ENCODE measurements around the gene RAB35.

Gene RAB35

DNA sequence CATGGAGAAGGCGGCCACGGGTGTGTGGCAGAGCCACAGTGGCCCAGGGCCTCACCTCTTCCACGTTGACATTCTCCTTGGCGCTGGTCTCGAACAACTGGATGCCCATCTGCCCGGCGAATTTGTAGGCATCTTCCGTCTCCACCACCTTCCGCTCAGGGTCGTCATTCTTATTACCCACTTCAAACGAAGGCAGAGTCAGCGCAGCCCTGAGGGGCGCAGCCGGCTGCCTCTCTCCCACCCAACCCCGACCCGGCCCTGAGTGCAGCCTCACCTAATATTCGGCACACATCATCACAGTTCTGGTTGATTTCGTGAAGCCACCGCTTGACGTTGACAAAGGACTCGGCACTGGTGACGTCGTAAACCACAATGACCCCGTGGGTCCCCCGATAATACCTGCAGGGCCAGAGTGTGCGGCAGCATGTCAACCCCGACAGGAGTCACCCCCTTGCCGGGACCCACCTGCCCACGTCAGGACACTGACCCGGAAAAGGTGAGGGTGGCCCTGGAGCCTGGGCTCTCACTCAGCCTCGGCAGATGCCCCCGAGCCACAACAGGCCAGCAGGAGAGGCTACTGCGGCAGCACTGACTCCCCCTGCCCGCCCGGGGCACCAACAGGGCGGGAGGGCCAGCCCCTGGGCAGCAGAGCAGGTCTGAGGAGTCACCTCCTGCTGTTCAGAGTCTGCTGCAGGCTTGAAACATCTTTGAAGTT, 17.6 kb downstream of the RAB35 start:
- TF ChIP-seq FOXP2 (optimal IDR thresholded peaks at IDR 0.05; ENCODE audit: borderline replicate concordance, extremely low read depth, extremely low read length, insufficient read depth) (no peak), SIN3A (IDR thresholded peaks at IDR 0.05; ENCODE audit: borderline replicate concordance, insufficient read depth, low read length) (no peak), TAF1 (IDR thresholded peaks at IDR 0.05; ENCODE audit: borderline replicate concordance, insufficient read depth, low read length) (no peak), POLR2AphosphoS5 (IDR thresholded peaks at IDR 0.05; ENCODE audit: low read depth, low read length) (no peak)
- TF ChIP-seq, protein P1, sequence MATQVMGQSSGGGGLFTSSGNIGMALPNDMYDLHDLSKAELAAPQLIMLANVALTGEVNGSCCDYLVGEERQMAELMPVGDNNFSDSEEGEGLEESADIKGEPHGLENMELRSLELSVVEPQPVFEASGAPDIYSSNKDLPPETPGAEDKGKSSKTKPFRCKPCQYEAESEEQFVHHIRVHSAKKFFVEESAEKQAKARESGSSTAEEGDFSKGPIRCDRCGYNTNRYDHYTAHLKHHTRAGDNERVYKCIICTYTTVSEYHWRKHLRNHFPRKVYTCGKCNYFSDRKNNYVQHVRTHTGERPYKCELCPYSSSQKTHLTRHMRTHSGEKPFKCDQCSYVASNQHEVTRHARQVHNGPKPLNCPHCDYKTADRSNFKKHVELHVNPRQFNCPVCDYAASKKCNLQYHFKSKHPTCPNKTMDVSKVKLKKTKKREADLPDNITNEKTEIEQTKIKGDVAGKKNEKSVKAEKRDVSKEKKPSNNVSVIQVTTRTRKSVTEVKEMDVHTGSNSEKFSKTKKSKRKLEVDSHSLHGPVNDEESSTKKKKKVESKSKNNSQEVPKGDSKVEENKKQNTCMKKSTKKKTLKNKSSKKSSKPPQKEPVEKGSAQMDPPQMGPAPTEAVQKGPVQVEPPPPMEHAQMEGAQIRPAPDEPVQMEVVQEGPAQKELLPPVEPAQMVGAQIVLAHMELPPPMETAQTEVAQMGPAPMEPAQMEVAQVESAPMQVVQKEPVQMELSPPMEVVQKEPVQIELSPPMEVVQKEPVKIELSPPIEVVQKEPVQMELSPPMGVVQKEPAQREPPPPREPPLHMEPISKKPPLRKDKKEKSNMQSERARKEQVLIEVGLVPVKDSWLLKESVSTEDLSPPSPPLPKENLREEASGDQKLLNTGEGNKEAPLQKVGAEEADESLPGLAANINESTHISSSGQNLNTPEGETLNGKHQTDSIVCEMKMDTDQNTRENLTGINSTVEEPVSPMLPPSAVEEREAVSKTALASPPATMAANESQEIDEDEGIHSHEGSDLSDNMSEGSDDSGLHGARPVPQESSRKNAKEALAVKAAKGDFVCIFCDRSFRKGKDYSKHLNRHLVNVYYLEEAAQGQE (IDR thresholded peaks at IDR 0.05; ENCODE audit: insufficient read depth in 1 of 2, low read depth in 2 of 2, low read length in 2 of 2) = no peak

DNA sequence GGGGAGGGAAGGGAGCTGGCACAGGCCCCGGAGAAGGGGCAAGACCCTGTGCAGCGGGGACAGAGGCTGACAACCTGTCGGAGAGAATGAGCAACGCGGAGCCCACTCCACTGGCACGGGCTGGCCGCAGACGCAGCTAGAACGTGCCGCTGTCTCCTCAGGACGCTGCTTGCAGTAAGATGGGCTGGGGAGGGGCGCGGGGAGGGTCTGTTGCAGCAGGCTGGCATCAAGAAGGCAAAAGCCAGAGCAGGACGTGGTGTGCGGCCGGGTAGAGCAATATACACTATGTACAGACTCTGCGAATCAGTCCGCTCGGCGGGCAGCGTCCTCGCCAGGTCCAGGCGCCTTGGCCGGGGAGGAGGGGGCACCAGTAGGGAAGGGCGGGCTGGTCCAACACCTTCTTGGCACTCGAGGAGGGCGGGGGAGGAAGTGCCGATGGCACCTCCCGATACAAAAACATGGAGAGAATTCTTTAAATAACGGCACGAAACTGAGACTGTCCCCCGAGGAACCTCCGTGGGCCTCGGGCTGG, 19.8 kb downstream of the RAB35 start:
- TF ChIP-seq, protein P1 (IDR thresholded peaks at IDR 0.05; ENCODE audit: insufficient read depth in 1 of 2, low read depth in 2 of 2, low read length in 2 of 2) = no peak
- TF ChIP-seq FOXP2 (optimal IDR thresholded peaks at IDR 0.05; ENCODE audit: borderline replicate concordance, extremely low read depth, extremely low read length, insufficient read depth) (no peak), SIN3A (IDR thresholded peaks at IDR 0.05; ENCODE audit: borderline replicate concordance, insufficient read depth, low read length) (no peak), POLR2AphosphoS5 (IDR thresholded peaks at IDR 0.05; ENCODE audit: low read depth, low read length) (no peak), TAF1 (IDR thresholded peaks at IDR 0.05; ENCODE audit: borderline replicate concordance, insufficient read depth, low read length) (no peak)

DNA sequence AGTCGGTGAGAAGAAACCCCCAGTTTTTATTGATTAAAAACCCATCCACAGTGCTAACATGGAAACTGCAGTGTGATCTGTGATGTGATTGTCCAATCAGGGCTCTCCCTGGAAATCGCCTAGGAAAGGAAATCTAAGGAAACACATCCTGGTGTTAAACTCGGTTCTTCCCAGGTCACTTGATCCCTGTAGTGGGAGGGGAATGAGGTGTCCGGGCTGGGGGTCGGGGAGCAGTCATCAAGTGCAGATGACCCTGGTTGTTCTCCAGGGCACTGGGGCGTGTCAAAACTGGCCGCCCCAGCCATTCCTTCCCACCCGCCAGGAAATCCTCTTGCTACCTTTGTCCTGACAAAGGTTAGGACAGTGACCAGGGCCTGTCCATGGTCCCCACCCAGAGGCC, 20.8 kb downstream of the RAB35 start:
- TF ChIP-seq, protein P1 (IDR thresholded peaks at IDR 0.05; ENCODE audit: insufficient read depth in 1 of 2, low read depth in 2 of 2, low read length in 2 of 2) = no peak
- TF ChIP-seq POLR2AphosphoS5 (IDR thresholded peaks at IDR 0.05; ENCODE audit: low read depth, low read length) (no peak), SIN3A (IDR thresholded peaks at IDR 0.05; ENCODE audit: borderline replicate concordance, insufficient read depth, low read length) (no peak), FOXP2 (optimal IDR thresholded peaks at IDR 0.05; ENCODE audit: borderline replicate concordance, extremely low read depth, extremely low read length, insufficient read depth) (no peak)

DNA sequence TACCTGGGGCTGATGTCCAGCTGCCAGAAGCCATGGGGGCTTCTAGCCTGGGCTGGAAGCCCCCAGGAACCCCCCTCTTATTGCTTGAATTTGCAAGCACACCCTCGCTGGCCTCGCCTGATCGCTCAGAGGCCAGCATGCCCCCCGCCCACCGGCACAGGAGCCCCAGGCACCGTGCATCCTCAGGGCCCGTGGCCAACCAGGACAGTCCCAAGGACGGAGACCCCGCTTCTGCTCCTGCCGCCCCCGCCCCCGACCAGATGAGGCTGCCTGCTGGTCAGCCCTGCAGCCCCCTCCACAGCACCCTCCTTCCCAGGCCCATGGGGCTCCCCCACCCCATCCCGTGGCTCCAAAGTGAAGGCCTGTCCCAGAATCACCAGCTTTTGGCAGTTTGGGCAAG, 21.2 kb downstream of the RAB35 start:
- TF ChIP-seq, protein P1 (IDR thresholded peaks at IDR 0.05; ENCODE audit: insufficient read depth in 1 of 2, low read depth in 2 of 2, low read length in 2 of 2) = no peak
- TF ChIP-seq FOXP2 (optimal IDR thresholded peaks at IDR 0.05; ENCODE audit: borderline replicate concordance, extremely low read depth, extremely low read length, insufficient read depth) = no peak
- no peak for TF ChIP-seq POLR2AphosphoS5 (IDR thresholded peaks at IDR 0.05; ENCODE audit: low read depth, low read length)
- no peak for TF ChIP-seq TAF1 (IDR thresholded peaks at IDR 0.05; ENCODE audit: borderline replicate concordance, insufficient read depth, low read length)
- TF ChIP-seq SIN3A (IDR thresholded peaks at IDR 0.05; ENCODE audit: borderline replicate concordance, insufficient read depth, low read length) = no peak

Measured in PFSK-1 (cell line).